Kidney (tissue), 14 donors: Measurements from ENCODE around the gene DPYSL4. TPM values are rescaled to one million over a fixed set of nuclear protein-coding genes. Genes with fewer than 3 reads are reported as not detected.

Experiments
- DNase-seq, 5 donors: peaks; one replicate each; pipeline ENCODE4 v3.0.0-alpha.2; 2013 to 2020
- FAIRE-seq: peaks from 2 replicates; lab custom pipeline; 2012; peaks lifted over from hg19 to GRCh38; lab: Jason Lieb, UNC
- H3K27ac ChIP-seq, 2 donors: one replicate each; pipeline ENCODE4 v1.7.0; 2013; ENCODE audit warnings: low read depth in 2 of 2, low read length in 2 of 2, inconsistent platforms in 1 of 2
- H3K27me3 ChIP-seq: one replicate; pipeline ENCODE4 v1.7.1; 2013; ENCODE audit warnings: low read length, inconsistent platforms; ENCODE audit not compliant: control insufficient read depth, insufficient read depth
- H3K36me3 ChIP-seq, 3 donors: one replicate each; pipeline versions ENCODE4 v1.7.0 to v1.7.1; 2013; ENCODE audit warnings: low read length in 3 of 3, control low read depth in 1 of 3, inconsistent platforms in 1 of 3; ENCODE audit not compliant: insufficient read depth in 3 of 3, control insufficient read depth in 2 of 3
- H3K4me1 ChIP-seq, 3 donors: one replicate each; pipeline versions ENCODE4 v1.7.0 to v1.7.1; 2013; ENCODE audit warnings: low read length in 3 of 3, inconsistent platforms in 1 of 3, low read depth in 1 of 3; ENCODE audit not compliant: control insufficient read depth in 2 of 3, insufficient read depth in 2 of 3
- H3K4me3 ChIP-seq, 3 donors: one replicate each; pipeline versions ENCODE4 v1.7.0 to v1.8.1; 2013; ENCODE audit warnings: low read length in 3 of 3, control low read depth in 1 of 3, inconsistent platforms in 1 of 3
- H3K9ac ChIP-seq, 3 donors: one replicate each; pipeline versions ENCODE4 v1.7.0 to v1.7.1; 2013; ENCODE audit warnings: low read length in 3 of 3, control low read depth in 1 of 3, inconsistent platforms in 1 of 3
- H3K9me3 ChIP-seq, 3 donors: one replicate each; pipeline versions ENCODE4 v1.7.0 to v1.7.1; 2013; ENCODE audit warnings: low read length in 3 of 3, control low read depth in 1 of 3, inconsistent platforms in 1 of 3; ENCODE audit not compliant: control insufficient read depth in 2 of 3, insufficient read depth in 1 of 3
- intact Hi-C: fragments of 100-400 bp; cut with DNase I; formaldehyde crosslinking; loops from one replicate; pipeline ENCODE4 v1.11.1; 2022
- polyA plus RNA-seq: library from polyadenylated mRNA; stranded (reverse); fragments of 350-450 nt; fragmentation: Illumina TruSeq; extraction: RNeasy Lipid Tissue Mini Kit (QIAGEN cat#74804); gene quantifications from one replicate; pipeline ENCODE4 v1.2.3, GENCODE V29; 2014; ENCODE audit warnings: low read depth, low replicate concordance; ENCODE audit not compliant: insufficient read depth
- total RNA-seq: library from RNA; stranded (reverse); fragmentation: NEBNext Ultra II Directional; extraction: Animal tissue kit (Norgen Biotek cat#: 25700); gene quantifications from one replicate; pipeline ENCODE4 v1.2.1, GENCODE V29; 2021
- TF ChIP-seq, protein P1 (sequence below): IDR thresholded peaks from 3 replicates; pipeline ENCODE4 v1.5.1; 2012; ENCODE audit warnings: mild to moderate bottlenecking, moderate library complexity, borderline replicate concordance; ENCODE audit not compliant: insufficient read depth; ENCODE audit errors: extremely low read depth
- donor health status: control.
- donor health status: control.
- donor health status: control.
- donor health status: control.
- donor health status: control.
- donor health status: DM: yes; HTN: yes; CAD: no.
- donor health status: Normal renal cell carcinoma (clear cell type).

The DPYSL4 gene
- total and polyA plus RNA-seq, 2 donors from 2014 or later = 0.60 TPM; not detected in 1

DNA sequence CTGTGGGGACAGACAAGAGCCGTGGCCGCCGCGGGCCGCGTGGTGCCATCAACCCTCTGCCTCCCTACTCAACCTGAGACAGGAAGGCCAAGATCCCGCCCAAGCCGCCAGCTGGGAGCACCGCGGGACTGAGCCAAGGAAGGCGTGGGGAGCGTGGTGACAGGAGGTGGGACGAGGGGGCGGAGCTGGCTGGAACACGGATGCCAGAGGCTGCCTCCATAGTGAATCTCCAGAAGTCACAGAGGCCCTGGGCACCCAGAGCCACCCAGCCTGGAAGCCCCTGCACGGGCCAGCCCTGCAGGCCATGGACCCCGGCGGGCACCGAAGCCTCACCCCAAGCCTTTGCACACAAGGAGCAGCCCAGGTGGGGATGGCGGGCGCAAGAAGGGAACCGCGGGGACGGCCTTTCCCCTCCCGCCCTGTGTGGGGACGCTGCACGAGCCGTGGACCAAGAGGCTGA, 18.1 kb upstream of the DPYSL4 start:
- Histone ChIP-seq H3K9ac (no peak overlapping the region), H3K9me3 (no peaks in the 10 kb centered on the region), H3K4me1 (no peaks in the 10 kb centered on the region), H3K4me3 (no peak overlapping the region), H3K36me3 (no peaks in the 10 kb centered on the region), H3K27me3 (no peaks in the 10 kb centered on the region), H3K27ac (no peak overlapping the region)
- TF ChIP-seq, protein P1, sequence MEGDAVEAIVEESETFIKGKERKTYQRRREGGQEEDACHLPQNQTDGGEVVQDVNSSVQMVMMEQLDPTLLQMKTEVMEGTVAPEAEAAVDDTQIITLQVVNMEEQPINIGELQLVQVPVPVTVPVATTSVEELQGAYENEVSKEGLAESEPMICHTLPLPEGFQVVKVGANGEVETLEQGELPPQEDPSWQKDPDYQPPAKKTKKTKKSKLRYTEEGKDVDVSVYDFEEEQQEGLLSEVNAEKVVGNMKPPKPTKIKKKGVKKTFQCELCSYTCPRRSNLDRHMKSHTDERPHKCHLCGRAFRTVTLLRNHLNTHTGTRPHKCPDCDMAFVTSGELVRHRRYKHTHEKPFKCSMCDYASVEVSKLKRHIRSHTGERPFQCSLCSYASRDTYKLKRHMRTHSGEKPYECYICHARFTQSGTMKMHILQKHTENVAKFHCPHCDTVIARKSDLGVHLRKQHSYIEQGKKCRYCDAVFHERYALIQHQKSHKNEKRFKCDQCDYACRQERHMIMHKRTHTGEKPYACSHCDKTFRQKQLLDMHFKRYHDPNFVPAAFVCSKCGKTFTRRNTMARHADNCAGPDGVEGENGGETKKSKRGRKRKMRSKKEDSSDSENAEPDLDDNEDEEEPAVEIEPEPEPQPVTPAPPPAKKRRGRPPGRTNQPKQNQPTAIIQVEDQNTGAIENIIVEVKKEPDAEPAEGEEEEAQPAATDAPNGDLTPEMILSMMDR = no peak
- FAIRE-seq (no peak), DNase-seq (no peak)
- intact Hi-C loops = no loop called here

- DNase-seq = no peak
- Histone ChIP-seq H3K27ac (no peak overlapping the region), H3K36me3 (no peaks in the 10 kb centered on the region), H3K4me1 (no peaks in the 10 kb centered on the region), H3K4me3 (no peak overlapping the region), H3K9ac (no peak overlapping the region), H3K27me3 (no peaks in the 10 kb centered on the region), H3K9me3 (no peaks in the 10 kb centered on the region)
- no peak for FAIRE-seq
- intact Hi-C loops = no loop called here
- TF ChIP-seq, protein P1 = no peak
Measured at GRCh38 chr10:132169031-132169765, 17.6 kb upstream of the DPYSL4 start.

- H3K9me3 ChIP-seq = no peaks in the 10 kb centered on the region
- no peak overlapping the region for H3K9ac ChIP-seq
- TF ChIP-seq, protein P1 = no peak
- DNase-seq (no peak), FAIRE-seq (no peak)
- intact Hi-C loops = no loop called here
- no peaks in the 10 kb centered on the region for H3K27me3 ChIP-seq
- H3K4me3 ChIP-seq = no peak overlapping the region
- H3K36me3 ChIP-seq = no peaks in the 10 kb centered on the region
- H3K27ac ChIP-seq = no peak overlapping the region
- no peaks in the 10 kb centered on the region for H3K4me1 ChIP-seq
Measured at GRCh38 chr10:132169766-132170560, 16.8 kb upstream of the DPYSL4 start.
